Measurements from ENCODE around the gene GPC1. TPM values are rescaled to one million over a fixed set of nuclear protein-coding genes. Genes with fewer than 3 reads are reported as not detected.

Gene GPC1
- total RNA-seq, 2 experiments from 2014 or later = 0.83 to 1.2 TPM

DNA sequence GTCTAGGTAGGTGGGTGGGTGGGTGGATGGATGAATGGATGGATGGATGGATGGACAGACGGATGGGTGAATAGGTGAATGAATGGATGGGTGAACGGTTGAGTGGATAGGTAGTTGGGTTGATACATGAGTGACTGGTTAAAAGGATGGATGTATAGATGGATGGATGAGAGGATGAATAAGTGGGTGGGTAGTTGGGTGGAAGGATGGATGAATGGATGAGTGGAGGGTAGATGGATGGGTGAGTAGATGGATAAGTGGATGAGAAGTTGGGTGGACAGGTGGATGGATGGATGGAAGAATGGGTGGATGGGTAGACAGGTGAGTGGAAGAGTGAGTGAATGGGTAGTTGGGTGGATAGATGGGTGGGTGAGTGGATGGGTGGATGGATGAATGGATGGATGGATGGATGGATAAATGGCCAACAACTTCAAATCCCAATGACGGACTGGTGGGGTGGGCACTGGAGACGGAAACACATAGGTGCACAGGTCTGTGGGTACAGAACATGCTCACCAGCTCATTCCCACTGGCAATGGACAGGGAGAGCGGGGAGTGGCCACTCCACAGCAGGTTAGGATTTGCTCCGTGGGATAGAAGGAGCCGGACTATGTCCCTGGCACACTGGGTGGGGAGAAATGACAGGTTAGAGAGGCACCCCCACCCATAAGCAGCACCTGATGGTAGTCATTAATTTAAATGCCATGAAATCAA, 73.5 kb downstream of the GPC1 start:
- H3K4me3 Mint-ChIP-seq = no peak overlapping the region
- ATAC-seq (no peak), DNase-seq (no peak)
- no peaks in the 10 kb centered on the region for H3K9me3 Mint-ChIP-seq
- peaks cover 8% of the 10 kb centered on the region for H3K4me1 Mint-ChIP-seq (ENCODE audit: low read depth)
- H3K27ac Mint-ChIP-seq = no peak overlapping the region
- ChIA-PET CTCF (no interaction called here), POLR2A (no interaction called here)
- H3K27me3 Mint-ChIP-seq = no peaks in the 10 kb centered on the region
- TF ChIP-seq, protein P1, sequence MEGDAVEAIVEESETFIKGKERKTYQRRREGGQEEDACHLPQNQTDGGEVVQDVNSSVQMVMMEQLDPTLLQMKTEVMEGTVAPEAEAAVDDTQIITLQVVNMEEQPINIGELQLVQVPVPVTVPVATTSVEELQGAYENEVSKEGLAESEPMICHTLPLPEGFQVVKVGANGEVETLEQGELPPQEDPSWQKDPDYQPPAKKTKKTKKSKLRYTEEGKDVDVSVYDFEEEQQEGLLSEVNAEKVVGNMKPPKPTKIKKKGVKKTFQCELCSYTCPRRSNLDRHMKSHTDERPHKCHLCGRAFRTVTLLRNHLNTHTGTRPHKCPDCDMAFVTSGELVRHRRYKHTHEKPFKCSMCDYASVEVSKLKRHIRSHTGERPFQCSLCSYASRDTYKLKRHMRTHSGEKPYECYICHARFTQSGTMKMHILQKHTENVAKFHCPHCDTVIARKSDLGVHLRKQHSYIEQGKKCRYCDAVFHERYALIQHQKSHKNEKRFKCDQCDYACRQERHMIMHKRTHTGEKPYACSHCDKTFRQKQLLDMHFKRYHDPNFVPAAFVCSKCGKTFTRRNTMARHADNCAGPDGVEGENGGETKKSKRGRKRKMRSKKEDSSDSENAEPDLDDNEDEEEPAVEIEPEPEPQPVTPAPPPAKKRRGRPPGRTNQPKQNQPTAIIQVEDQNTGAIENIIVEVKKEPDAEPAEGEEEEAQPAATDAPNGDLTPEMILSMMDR (IDR thresholded peaks at IDR 0.05) = no peak
- intact Hi-C loops (cut with micrococcal nuclease) = no loop called here
- peaks cover 2% of the 10 kb centered on the region for H3K36me3 Mint-ChIP-seq (ENCODE audit: low read depth)

GRCh38 chr2:240509667-240510512, 74.4 kb downstream of the GPC1 start:
- intact Hi-C loops (cut with micrococcal nuclease) = no loop called here
- Mint-ChIP-seq H3K9me3 (no peaks in the 10 kb centered on the region), H3K27ac (no peak overlapping the region), H3K4me1 (ENCODE audit: low read depth) (peaks cover 13% of the 10 kb centered on the region), H3K4me3 (no peak overlapping the region), H3K27me3 (no peaks in the 10 kb centered on the region), H3K36me3 (ENCODE audit: low read depth) (peaks cover 2% of the 10 kb centered on the region)
- ChIA-PET CTCF (no interaction called here), POLR2A (no interaction called here)
- no peak for ATAC-seq
- DNase-seq = no peak
- TF ChIP-seq, protein P1 (IDR thresholded peaks at IDR 0.05) = no peak

GRCh38 chr2:240510513-240511210, 75.2 kb downstream of the GPC1 start:
- TF ChIP-seq, protein P1 (IDR thresholded peaks at IDR 0.05) = no peak
- no peak overlapping the region for H3K4me3 Mint-ChIP-seq
- H3K27ac Mint-ChIP-seq = no peak overlapping the region
- H3K36me3 Mint-ChIP-seq (ENCODE audit: low read depth) = peaks cover 2% of the 10 kb centered on the region
- intact Hi-C loops (cut with micrococcal nuclease) = no loop called here
- POLR2A ChIA-PET = no interaction called here
- H3K4me1 Mint-ChIP-seq (ENCODE audit: low read depth) = peaks cover 13% of the 10 kb centered on the region
- DNase-seq (no peak), ATAC-seq (no peak)
- H3K27me3 Mint-ChIP-seq = no peaks in the 10 kb centered on the region
- H3K9me3 Mint-ChIP-seq = no peaks in the 10 kb centered on the region
- CTCF ChIA-PET = no interaction called here

DNA sequence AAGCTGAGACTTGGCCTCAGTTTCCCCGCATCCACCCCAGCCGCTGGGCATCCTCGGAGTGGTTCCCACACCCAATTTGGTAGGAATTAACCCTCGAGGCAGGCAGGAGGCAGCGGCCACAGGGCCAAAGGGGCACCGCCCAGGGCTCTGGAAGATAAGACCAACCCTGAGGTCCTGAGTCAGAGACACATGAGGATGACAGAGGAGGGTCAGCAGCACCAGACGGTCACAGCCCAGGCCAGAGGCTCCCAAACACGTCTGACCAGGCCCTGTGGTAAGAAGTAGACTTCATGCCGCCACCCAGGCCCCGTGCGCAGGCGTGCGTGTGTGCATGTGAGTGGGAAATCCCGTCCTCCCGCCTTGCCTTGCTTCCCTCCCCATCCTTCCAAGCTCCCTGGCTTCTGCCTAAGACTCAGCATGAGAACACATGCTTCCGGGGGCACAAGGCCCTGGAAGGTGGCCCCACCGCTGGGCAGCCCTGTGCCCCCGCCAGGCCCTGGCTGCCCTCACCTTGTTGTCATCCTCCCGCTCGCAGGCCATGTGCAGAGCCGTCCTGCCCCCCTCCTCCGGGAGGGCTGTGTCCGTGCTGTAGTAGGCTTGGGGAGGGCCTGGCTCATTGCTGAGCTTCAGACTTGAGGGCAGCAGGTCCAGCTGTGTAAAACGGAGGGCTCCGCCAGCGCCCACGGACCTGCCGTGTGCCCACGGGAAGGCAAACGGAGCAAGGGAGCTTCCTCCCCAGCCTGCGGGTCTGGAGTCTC, 76.1 kb downstream of the GPC1 start:
- CTCF ChIA-PET = interaction anchor here (1.3 kb wide), 1 partner anchor 75 kb away, joined by 3 read pairs; the partner anchor contains the start of gene CAPN10
- Mint-ChIP-seq H3K9me3 (no peaks in the 10 kb centered on the region), H3K36me3 (ENCODE audit: low read depth) (peaks cover 2% of the 10 kb centered on the region), H3K4me3 (no peak overlapping the region), H3K4me1 (ENCODE audit: low read depth) (peaks cover 13% of the 10 kb centered on the region), H3K27me3 (no peaks in the 10 kb centered on the region), H3K27ac (no peak overlapping the region)
- TF ChIP-seq, protein P1 (IDR thresholded peaks at IDR 0.05) = no peak
- no peak for DNase-seq
- POLR2A ChIA-PET = no interaction called here
- intact Hi-C loops (cut with micrococcal nuclease) = no loop called here
- no peak for ATAC-seq

Measured in activated CD8-positive, alpha-beta T cell treated with anti-CD3 and anti-CD28 coated beads for 36 hours (primary cell).